Stimulated activated CD4-positive, alpha-beta T cell treated with anti-CD3 and anti-CD28 coated beads, TNF-alpha, amount 100 ng/mL, for 1 hour (primary cell): ENCODE results near the gene PEX1.
"Not testable (repeated sequence)": the region's sequence is repeated elsewhere in the genome, so short reads cannot be mapped to it uniquely, and the experiment has no call there.

ENCODE experiments used
- DNase-seq, 3 donors: peaks; one replicate each; pipeline ENCODE4 v3.0.0-alpha.2; 2020; ENCODE audit warnings: low read depth in 3 of 3, low spot score in 1 of 3

The PEX1 gene

DNA sequence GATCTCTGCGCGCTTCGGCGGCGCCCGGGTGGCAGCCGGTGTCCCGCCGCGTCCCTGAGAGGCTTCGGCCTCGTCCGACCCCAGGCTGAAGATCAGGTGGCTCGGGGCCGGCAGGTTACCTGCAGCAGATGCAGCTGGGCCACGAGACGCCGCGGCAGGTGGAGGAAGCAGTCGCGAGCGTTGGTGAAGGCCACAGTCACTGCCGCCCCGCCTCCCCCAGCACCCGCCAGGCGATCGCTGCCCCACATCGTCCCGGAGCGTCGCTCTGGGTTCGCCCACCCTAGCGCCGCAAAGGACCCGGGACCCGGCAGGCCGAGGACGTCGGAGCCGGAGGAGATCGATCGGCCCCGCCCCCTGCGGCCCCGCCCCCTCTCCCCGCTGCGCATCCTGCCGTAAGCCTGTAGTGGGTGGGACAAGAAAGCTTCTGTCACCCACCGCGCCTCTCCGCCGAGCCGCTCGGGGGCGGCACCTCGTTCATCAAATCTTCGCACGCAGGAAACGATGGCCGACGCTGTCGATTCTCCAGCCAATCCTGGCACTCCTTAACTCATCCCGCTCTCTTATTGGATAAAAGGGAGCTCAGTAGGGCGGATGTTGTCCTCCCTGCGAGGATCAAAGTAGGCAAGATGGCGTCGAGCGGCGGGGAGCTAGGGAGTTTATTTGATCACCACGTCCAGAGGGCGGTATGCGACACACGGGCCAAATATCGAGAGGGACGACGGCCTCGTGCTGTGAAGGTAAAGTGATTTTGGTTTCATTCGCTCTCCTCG, at the start of gene PEX1, which contains the start of gene RBM48:
Gene PEX1 (minus strand): TSS at position 333 of the 770 bp plus-strand sequence. CDS start 85 bp downstream, at position 248.
Gene RBM48 (plus strand): TSS at position 608 of the 770 bp plus-strand sequence. CDS start 19 bp downstream, at position 627.
- peak; percentile 87 to 90 (median 89) for DNase-seq

DNA sequence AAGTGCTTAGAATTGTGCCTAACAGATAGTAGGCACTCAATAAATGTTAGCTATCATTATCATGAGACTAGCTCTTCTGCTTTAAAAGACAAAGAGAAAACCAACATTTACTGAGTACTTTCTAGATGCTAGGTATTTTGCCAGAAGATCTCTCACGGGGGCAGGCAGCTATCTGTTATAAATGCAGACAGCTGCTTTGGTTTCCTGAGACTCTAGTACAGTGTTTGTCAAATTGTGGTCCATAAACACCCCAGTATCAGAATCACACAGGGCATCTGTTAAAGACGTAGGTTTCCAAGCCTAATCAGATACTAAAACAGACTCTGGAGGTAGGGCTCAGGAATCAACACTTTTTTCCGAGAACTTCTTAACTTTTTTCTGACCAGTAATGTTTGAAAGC, 48.0 kb upstream of the PEX1 start:
- no peak for DNase-seq

DNA sequence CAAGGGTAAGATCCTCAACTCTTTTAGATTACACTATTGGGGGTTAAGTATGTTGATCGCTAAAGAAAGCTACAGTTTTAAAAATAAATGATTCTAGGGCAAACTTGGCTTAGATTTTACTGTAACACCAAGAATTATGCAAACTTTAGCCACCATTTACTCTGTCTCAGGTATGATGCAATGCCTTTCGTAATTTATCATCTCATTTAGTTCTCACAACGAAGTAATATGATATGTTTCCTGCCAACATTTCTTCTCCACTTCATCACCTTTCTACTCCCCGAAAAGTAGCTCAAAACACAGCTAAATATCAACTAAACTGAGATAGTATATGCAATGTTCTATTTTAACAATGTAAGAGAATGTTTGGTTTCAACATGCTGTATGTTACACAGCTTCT, 40.8 kb upstream of the PEX1 start:
- no peak for DNase-seq

DNA sequence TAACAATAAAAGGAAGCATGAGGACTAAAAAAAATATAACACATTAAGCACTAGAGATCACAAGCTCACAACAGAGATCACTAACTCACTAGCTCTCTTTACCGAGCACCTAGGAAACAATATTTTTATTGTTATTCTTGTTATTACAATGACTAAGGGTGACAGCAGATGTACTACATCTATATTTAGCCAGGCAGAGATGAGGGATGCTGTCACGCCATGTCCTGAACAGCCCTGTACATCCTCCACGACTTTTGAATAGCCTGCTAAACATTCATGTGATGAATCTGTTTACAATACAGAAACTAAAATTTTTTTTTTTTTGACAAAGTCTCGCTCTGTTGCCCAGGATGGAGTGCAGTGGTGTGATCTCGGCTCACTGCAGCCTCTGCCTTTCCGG, 39.1 kb upstream of the PEX1 start:
- no peak for DNase-seq

DNA sequence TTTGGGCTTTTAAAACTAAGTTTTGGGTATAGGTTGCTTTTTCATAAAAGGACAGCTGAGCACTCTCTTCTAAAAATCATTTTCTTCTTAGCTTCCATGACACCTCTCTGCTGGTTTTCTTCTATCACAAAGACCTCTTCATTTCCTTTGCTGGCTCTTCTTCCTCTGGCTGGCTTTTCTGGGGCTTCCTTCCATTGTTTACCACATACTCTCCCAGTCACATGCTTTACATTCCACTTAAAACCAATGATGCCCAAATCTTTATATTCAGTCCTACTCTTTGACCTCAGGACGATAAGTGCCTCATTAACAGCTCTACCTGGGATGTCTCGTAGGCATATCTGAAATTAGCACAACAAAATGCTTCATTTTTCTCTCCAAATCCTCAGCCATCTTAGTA, 35.0 kb upstream of the PEX1 start:
- no peak for DNase-seq

DNA sequence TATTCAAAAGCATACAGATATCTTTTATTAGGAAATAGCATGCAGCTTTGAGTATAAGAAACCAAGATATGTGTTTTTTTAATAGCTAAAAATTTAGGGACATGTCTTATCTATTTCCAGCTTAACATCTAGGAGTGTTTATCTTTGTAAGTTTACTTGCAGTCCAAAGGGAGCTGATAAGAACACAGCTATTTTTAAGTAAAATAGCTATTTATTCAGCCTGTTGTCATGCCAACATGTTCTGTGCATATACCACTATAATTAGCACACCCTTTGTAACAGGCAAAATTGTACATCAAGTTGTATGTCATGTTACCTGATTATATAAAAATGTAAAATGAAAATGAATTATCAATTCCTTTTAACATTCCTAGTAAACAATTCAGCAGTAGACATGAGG, 32.3 kb upstream of the PEX1 start:
- DNase-seq = no peak

DNA sequence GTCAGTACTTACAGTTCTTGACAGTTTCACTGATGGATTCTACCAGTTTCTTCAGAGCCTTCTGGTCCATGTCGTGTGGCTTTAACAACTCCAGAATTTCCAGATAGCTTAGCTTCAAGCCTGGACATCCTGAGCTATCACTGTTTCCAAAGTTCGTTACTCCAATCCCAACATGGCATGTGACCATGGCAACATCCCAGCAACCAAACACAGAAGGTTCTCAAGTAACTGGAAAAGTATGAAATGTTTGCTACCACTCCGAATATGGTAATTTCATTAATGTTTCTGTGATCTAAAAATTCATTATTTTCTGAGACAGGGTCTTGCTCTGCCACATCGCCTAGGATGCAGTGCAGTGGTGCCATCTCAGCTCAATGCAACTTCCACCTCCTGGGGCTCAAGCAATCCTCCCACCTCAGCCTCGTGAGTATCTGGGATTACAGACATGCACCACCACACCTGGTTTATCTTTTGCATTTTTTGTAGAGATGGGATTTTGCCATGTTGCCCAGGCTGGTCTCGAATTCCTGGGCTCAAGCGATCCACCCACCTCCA, 29.6 kb upstream of the PEX1 start:
- DNase-seq = no peak

DNA sequence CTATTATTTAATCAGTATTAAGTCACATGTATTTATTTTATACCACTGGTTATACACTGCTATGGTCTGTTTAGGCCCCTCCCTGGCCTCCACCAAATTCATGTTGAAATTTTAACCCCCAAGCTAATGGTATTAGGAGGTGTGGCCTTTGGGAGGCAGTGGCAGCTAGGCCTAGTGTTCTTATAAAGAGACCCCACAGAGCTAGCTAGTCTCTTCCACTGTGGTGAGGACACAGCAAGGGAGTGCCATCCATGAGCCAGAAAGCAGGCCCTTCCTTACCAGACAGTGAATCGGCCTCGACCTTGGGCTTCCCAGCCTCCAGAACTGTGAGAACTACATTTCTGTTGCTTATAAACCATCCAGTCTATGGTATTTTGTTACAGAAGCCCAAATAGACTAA, 28.9 kb upstream of the PEX1 start:
- no peak for DNase-seq

DNA sequence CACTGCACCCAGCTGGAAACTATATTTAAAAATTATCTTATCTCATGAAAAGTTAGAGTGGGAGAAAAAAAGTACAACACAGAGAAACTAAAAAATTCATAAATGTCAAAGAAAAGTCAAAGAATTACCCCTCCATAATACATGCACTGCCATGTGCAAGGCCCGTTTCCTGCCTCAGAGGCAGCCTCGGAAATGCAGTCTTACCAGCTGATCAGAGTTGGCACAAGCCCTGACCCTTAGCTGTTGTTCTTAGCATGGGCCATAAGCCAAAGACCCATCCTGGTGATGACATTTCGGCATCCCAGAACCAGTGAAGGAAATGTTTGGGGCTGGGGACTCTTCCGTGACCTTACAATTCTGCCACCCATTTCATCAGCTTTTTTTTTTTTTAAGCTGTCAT, 21.9 kb upstream of the PEX1 start:
- DNase-seq = no peak

DNA sequence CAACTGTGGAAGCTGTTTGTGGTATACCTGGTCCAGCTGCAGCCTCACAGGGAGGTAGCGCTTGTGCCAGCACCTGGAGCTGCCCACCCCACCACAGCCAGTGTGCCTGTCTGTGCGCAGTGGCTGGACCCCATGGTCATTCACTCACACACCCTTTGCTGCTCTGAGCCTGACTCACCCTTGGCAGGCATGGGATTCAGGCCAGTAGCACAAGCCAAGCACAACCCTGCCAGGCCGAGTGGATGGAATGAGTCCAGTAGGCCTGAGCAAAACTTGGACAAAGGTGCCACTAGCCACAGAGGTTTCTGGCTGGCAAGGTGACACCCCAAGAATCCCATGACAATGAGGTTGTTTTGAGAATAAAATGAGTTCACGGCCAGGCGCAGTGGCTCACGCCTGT, 19.3 kb upstream of the PEX1 start:
- DNase-seq = no peak

DNA sequence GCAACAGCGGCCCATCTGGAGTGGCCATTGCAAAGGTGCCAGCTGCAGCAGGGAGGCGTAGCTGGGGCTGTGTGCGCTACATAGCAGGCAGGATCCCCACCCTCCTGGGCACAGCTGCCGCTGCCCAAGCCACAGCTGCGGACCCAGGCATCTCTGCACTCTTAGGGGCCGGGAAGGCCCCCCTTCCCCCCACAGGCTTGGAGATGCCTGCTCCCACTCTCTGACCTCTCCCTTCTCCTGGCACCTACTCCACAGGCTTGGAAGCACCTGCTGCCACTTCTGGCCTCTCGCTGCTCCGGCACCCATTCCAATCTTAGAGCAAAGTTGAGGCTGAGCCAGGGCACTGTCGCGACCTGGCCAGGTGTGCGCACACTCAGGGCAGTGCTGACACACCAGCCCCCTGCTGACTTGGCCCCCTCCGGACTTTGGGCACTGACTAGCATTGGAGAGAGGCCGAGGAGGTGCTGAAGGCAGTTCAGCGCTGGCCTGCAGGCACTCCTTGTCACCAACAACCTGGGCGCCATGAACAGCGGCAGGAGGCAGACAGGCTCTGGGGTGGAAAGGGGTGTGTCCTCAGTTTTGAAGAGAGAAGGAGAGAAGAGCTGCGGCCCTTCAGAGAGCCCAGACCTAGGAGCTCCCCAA, 18.7 kb upstream of the PEX1 start:
- no peak for DNase-seq

DNA sequence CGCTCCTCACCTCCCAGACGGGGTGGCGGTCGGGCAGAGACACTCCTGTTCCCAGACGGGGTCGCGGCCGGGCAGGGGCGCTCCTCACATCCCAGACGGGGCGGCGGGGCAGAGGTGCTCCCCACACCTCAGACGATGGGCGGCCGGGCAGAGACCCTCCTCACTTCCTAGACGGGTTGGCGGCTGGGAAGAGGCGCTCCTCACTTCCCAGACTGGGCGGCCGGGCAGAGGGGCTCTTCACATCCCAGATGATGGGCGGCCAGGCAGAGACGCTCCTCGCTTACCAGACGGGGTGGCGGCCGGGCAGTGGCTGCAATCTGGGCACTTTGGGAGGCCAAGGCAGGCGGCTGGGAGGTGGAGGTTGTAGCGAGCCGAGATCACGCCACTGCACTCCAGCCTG, 16.8 kb upstream of the PEX1 start:
- DNase-seq = not testable (repeated sequence)

DNA sequence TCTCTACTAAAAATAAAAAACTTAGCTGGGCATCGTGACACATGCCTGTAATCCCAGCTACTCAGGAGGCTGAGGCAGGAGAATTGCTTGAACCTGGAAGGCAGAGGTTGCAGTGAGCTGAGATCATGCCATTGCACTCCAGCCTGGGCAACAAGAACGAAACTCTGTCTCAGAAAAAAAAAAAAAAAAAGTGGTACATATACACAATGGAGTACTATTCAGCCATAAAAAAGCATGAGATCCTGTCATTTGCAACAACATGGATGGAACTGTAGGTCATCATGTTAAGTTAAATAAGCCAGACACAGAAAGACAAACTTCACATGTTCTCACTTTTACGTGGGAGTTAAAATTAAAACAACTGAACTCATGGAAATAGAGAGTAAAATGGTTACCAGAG, 15.2 kb upstream of the PEX1 start:
- not testable (repeated sequence) for DNase-seq

DNA sequence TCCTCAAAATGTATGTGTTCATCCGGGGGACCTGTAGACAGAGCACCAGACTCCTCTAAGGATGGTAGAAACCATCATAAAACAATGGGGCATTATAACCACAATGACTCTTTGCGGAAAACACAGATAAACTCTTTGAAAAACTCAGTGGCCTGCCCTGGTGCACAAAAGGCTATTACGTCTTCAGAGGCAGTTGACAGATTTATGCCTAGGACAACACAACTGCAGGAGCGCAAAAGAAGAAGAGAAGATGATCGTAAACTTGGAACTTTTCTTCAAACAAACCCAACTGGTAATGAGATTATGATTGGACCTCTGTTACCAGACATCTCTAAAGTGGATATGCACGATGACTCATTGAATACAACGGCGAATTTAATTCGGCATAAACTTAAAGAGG, 6.3 kb upstream of the PEX1 start:
- no peak for DNase-seq

DNA sequence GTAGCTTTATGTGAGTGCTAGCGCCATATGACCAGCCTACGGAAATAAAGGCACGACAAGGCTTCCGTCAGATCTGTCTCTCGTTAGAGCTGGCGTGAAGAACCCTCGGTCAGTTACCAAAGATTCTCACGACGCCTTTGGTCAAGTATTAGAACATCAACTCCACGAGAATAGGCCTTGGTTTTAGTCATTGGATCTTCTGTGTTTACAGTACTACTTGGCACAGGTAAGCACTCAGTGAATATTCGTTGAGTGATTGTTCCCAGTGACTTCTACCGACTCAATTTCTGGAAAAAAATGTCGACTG, 591 bp upstream of the PEX1 start:
- no peak for DNase-seq

DNA sequence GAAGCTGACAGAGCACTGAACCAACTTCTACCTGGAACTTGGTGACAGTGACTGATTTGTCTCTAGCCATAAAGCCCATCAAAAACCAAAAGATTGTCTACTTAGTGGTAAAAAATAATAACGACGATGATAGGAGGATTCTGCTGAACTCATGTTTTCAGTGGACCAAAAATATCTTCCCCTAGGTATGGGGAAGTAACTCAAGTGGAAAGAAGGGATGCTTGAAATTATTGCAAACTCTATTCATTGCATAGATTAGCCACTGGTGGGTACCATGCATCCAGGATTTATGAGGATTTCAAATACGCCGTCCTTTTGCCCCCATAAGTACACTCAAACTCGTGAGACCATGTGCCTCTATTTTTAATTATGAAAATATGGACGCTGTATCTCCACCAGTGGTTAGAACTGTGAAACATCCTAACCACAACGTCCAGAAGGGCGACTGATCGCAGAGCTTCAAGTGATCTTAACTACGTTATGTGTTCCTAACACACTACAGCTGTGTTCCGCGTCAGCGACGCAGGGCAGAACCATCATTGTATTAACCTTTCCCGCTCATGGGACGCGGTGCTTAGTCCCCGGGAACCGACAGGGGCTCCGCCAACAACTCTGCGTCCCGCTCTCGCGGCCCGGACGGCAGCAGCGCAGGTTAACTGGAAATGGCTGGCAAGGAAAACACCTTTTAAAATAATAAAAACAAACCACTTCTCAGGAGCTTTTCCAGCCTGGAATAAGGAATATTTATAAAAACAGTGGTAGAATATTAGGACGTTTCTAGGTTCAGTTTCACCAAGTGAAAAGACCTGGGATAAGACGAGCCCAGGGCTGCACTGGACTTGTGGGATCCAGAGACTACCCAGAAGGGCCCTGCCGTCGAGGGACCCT, 776 bp downstream of the PEX1 start:
- DNase-seq = peak in 2 of 3 donors; percentile 5 to 26

DNA sequence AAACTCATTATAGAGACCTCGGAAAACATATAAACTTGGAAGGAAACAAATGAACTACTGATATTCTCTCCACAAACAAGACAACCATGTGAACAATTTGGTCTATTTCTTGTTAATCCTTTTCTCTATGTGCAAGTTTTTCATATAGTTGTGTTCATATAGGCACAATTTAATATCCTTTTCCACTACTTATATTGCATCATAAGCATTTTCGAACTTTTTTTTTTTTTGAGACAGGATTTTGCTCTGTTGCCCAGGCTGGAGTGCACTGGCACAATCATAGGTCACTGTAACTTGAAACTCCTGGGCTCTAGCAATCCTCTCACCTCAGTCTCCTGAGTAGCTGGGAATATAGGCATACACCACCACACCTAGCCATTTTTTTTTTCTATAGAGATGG, 5.2 kb downstream of the PEX1 start:
- no peak for DNase-seq

DNA sequence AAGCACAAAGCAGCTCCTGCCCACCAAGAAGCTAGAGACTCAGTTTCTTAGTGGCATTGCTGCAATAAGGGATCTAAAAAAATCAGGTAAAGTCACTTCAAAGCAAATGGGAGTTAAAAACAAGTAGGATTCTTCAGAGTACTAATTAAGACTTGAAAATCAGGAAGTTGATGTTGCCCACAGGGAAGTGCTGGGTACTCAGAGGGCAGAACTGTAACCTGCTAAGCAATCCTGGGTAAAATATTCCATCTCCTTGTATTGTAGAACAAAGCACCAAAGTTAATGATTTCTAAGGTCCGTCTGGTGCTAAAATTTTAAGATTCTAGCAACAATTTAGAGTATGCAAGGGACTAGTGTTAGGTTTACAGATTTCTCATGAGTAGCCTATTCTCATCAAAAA, 8.3 kb downstream of the PEX1 start:
- no peak for DNase-seq

DNA sequence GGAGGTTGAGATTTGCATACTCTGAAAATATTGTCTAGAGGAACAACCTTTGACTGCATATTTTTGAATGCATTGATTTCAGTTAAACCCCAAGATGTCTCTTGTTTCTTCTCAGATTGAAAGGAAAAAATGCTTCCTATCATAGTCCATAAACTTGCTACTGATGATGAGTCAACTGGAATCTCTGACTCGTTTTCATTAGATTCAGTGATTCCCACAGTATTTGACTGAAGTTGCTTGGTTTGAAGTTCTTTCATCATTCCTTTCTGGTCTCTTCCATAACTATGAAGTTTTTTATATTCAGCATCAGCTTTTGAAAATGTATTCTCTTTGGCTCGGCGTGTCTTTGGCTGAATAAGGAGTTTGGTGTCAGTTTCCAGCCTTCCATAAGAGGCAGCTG, 10.7 kb downstream of the PEX1 start:
- no peak for DNase-seq

DNA sequence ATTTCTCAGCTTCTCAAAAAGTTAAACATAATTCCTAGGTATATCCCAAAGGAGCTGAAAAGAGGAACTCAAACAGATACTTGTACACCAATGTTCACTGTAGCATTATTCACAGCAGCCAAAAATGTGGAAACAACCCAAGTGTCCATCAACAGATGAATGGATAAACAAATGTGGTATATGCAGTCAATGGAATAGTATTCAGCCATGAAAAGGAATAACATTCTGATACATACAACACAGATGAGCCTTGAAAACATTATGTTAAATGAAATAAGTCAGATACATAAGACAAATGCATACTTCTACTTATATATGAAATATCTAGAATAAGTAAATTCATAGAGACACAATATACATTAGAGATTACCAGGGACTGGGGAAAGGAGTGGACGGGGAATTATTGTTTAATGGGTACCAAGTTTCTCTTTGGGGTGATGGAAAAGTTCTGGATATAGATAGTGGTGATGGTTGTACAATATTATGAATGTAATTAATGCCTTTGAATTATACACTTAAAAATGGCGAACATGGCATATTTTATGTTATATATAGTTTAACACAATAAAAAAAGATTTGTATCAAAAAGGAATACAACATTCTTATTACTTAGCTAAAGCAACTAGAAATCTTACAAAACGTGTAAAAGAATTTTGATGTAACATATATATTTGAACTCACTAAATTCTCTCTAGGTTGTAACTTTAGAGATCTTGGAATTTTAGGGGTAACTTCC, 15.0 kb downstream of the PEX1 start:
- DNase-seq = no peak

DNA sequence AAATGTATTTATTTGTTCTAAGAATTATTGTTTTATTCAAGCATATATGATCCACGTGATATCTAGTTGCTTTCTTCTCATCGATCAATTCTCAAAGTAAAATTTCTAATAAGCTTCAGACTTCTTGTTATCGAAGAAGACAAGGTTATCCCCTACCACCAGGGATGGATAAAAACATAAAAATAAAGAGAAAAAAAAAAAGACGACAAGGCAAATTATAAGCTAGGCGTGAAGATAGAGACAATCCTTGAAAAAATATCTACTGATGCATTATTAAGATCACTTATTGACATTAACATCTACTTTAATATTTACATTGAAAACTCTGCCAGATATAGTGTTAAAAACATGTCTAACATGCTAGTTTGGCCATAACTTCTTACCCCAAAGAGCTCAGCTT, 19.4 kb downstream of the PEX1 start:
- DNase-seq = no peak
